ENCODE data around the gene DRICH1.
"Not testable (repeated sequence)": the region's sequence is repeated elsewhere in the genome, so short reads cannot be mapped to it uniquely, and the experiment has no call there.

Gene DRICH1

GRCh38 chr22:23597576-23598268, 34.4 kb downstream of the DRICH1 start:
- H3K4me1 Mint-ChIP-seq, H3K36me3 Mint-ChIP-seq, H3K27ac Mint-ChIP-seq, H3K4me3 Mint-ChIP-seq, DNase-seq, CTCF ChIA-PET, H3K9me3 Mint-ChIP-seq: not testable (repeated sequence)
- H3K27me3 Mint-ChIP-seq, result peaks cover 13% of the 10 kb centered on the region

GRCh38 chr22:23595904-23596303, 36.2 kb downstream of the DRICH1 start:
- CTCF ChIA-PET, H3K9me3 Mint-ChIP-seq, DNase-seq, H3K4me3 Mint-ChIP-seq, H3K4me1 Mint-ChIP-seq, H3K27ac Mint-ChIP-seq, H3K36me3 Mint-ChIP-seq: not testable (repeated sequence)
- H3K27me3 Mint-ChIP-seq, result peaks cover 13% of the 10 kb centered on the region

GRCh38 chr22:23591846-23592245, 40.3 kb downstream of the DRICH1 start:
- no peak for DNase-seq
- Mint-ChIP-seq H3K4me3 (no peak overlapping the region), H3K27me3 (peaks cover 13% of the 10 kb centered on the region), H3K9me3 (no peaks in the 10 kb centered on the region), H3K4me1 (no peaks in the 10 kb centered on the region), H3K36me3 (no peaks in the 10 kb centered on the region), H3K27ac (no peak overlapping the region)
- CTCF ChIA-PET, result interaction anchor here (0.8 to 2.5 kb wide), 12 partner anchors 9 to 260 kb away, joined by 3 to 22 read pairs (median 3); no protein-coding TSS in a partner anchor

- no peak overlapping the region for H3K4me3 Mint-ChIP-seq
- H3K36me3 Mint-ChIP-seq, result no peaks in the 10 kb centered on the region
- peak; percentile 74 for DNase-seq
- H3K27me3 Mint-ChIP-seq, result peaks cover 12% of the 10 kb centered on the region
- H3K27ac Mint-ChIP-seq, result no peak overlapping the region
- CTCF ChIA-PET, result interaction anchor here (0.8 to 2.5 kb wide), 14 partner anchors 8 to 260 kb away, joined by 3 to 22 read pairs (median 3); no protein-coding TSS in a partner anchor
- no peaks in the 10 kb centered on the region for H3K9me3 Mint-ChIP-seq
- no peaks in the 10 kb centered on the region for H3K4me1 Mint-ChIP-seq
Observed at GRCh38 chr22:23591201-23591791, 40.8 kb downstream of the DRICH1 start.

- Mint-ChIP-seq H3K4me1 (peaks cover 8% of the 10 kb centered on the region), H3K27me3 (peaks cover 64% of the 10 kb centered on the region), H3K36me3 (no peaks in the 10 kb centered on the region), H3K4me3 (no peak overlapping the region), H3K27ac (no peak overlapping the region), H3K9me3 (no peaks in the 10 kb centered on the region)
- CTCF ChIA-PET, result no interaction called here
- no peak for DNase-seq
Observed at GRCh38 chr22:23583836-23584235, 48.3 kb downstream of the DRICH1 start.

- Mint-ChIP-seq H3K27me3 (peaks cover 71% of the 10 kb centered on the region), H3K27ac (no peak overlapping the region), H3K4me3 (no peak overlapping the region), H3K9me3 (no peaks in the 10 kb centered on the region), H3K4me1 (peaks cover 8% of the 10 kb centered on the region), H3K36me3 (no peaks in the 10 kb centered on the region)
- no peak for DNase-seq
- CTCF ChIA-PET, result interaction anchor here (0.9 to 1.5 kb wide), 3 partner anchors 8 to 14 kb away, joined by 3 to 5 read pairs (median 4); no protein-coding TSS in a partner anchor
Observed at GRCh38 chr22:23583153-23583552, 49.0 kb downstream of the DRICH1 start.

GRCh38 chr22:23581260-23581650, 50.9 kb downstream of the DRICH1 start:
- no peak overlapping the region for H3K27ac Mint-ChIP-seq
- peaks cover 8% of the 10 kb centered on the region for H3K4me1 Mint-ChIP-seq

GRCh38 chr22:23580576-23581259, 51.4 kb downstream of the DRICH1 start:
- no peaks in the 10 kb centered on the region for H3K36me3 Mint-ChIP-seq
- peaks cover 95% of the 10 kb centered on the region for H3K27me3 Mint-ChIP-seq
- H3K27ac Mint-ChIP-seq, result no peak overlapping the region
- CTCF ChIA-PET, result no interaction called here
- H3K9me3 Mint-ChIP-seq, result no peaks in the 10 kb centered on the region
- no peak overlapping the region for H3K4me3 Mint-ChIP-seq
- DNase-seq, result no peak
- H3K4me1 Mint-ChIP-seq, result peaks cover 8% of the 10 kb centered on the region

More at GRCh38 chr22:23581260-23581650, 50.9 kb downstream of the DRICH1 start:
- Mint-ChIP-seq H3K27me3 (peaks cover 90% of the 10 kb centered on the region), H3K36me3 (no peaks in the 10 kb centered on the region), H3K4me3 (no peak overlapping the region), H3K9me3 (no peaks in the 10 kb centered on the region)
- DNase-seq, result no peak
- CTCF ChIA-PET, result interaction anchor here (0.6 kb wide), 1 partner anchor 23 kb away, joined by 3 read pairs; no protein-coding TSS in a partner anchor

GRCh38 chr22:23579870-23580575, 52.1 kb downstream of the DRICH1 start, which contains the start of gene IGLL1:
Gene IGLL1, minus strand, starts transcription at chr22:23580290. Its CDS starts 100 bp downstream, at chr22:23580190.
- CTCF ChIA-PET, result interaction anchor here (1.0 kb wide), 1 partner anchor 12 kb away, joined by 3 read pairs; no protein-coding TSS in a partner anchor
- H3K4me1 Mint-ChIP-seq, result peaks cover 8% of the 10 kb centered on the region
- no peaks in the 10 kb centered on the region for H3K9me3 Mint-ChIP-seq
- H3K27me3 Mint-ChIP-seq, result peaks cover 94% of the 10 kb centered on the region
- H3K36me3 Mint-ChIP-seq, result no peaks in the 10 kb centered on the region
- H3K4me3 Mint-ChIP-seq, result no peak within 1 kb of the TSS
- no peak within 1 kb of the TSS for H3K27ac Mint-ChIP-seq
- DNase-seq, result no peak

- DNase-seq, result no peak
- Mint-ChIP-seq H3K4me1 (peaks cover 8% of the 10 kb centered on the region), H3K9me3 (no peaks in the 10 kb centered on the region), H3K27me3 (peaks cover 96% of the 10 kb centered on the region), H3K27ac (no peak overlapping the region), H3K4me3 (no peak overlapping the region), H3K36me3 (no peaks in the 10 kb centered on the region)
- CTCF ChIA-PET, result interaction anchor here (1.0 kb wide), 1 partner anchor 12 kb away, joined by 3 read pairs; no protein-coding TSS in a partner anchor
Observed at GRCh38 chr22:23579280-23579679, 52.8 kb downstream of the DRICH1 start.

GRCh38 chr22:23578306-23578705, 53.8 kb downstream of the DRICH1 start:
- no peaks in the 10 kb centered on the region for H3K36me3 Mint-ChIP-seq
- CTCF ChIA-PET, result interaction anchor here (0.9 kb wide), 1 partner anchor 10 kb away, joined by 4 read pairs; no protein-coding TSS in a partner anchor
- H3K9me3 Mint-ChIP-seq, result no peaks in the 10 kb centered on the region
- peaks cover 8% of the 10 kb centered on the region for H3K4me1 Mint-ChIP-seq
- H3K27ac Mint-ChIP-seq, result no peak overlapping the region
- no peak overlapping the region for H3K4me3 Mint-ChIP-seq
- peaks cover 86% of the 10 kb centered on the region for H3K27me3 Mint-ChIP-seq
- DNase-seq, result no peak

GRCh38 chr22:23576681-23577080, 55.4 kb downstream of the DRICH1 start:
- Mint-ChIP-seq H3K4me3 (no peak overlapping the region), H3K36me3 (no peaks in the 10 kb centered on the region), H3K27ac (no peak overlapping the region), H3K27me3 (peaks cover 76% of the 10 kb centered on the region), H3K9me3 (no peaks in the 10 kb centered on the region), H3K4me1 (peaks cover 8% of the 10 kb centered on the region)
- CTCF ChIA-PET, result interaction anchor here (0.6 kb wide), 1 partner anchor 622 kb away, joined by 3 read pairs; no protein-coding TSS in a partner anchor
- DNase-seq, result no peak

- Mint-ChIP-seq H3K9me3 (no peaks in the 10 kb centered on the region), H3K4me3 (no peak overlapping the region)
Observed at GRCh38 chr22:23575601-23576000, 56.5 kb downstream of the DRICH1 start.

More at GRCh38 chr22:23575601-23576000, 56.5 kb downstream of the DRICH1 start:
- CTCF ChIA-PET, result interaction anchor here (1.4 kb wide), 1 partner anchor 16 kb away, joined by 4 read pairs; no protein-coding TSS in a partner anchor
- no peaks in the 10 kb centered on the region for H3K4me1 Mint-ChIP-seq
- no peaks in the 10 kb centered on the region for H3K36me3 Mint-ChIP-seq
- H3K27ac Mint-ChIP-seq, result no peak overlapping the region
- peaks cover 66% of the 10 kb centered on the region for H3K27me3 Mint-ChIP-seq
- DNase-seq, result no peak
